AG09319 (cell line): Measurements from ENCODE around the gene IRX2.

ENCODE experiments used
- DNase-seq: peaks from one replicate; pipeline ENCODE4 v3.0.0-alpha.2; 2010; ENCODE audit warnings: low read depth; ENCODE audit errors: extremely low read depth
- CTCF ChIP-seq: IDR thresholded peaks from 2 replicates; pipeline ENCODE4 v1.5.1; 2011; ENCODE audit warnings: low read depth, mild to moderate bottlenecking, inconsistent platforms, low read length, moderate library complexity

The IRX2 gene

GRCh38 chr5:2703615-2704014, 47.9 kb downstream of the IRX2 start:
- DNase-seq: no peak
- no peak for TF ChIP-seq CTCF

GRCh38 chr5:2703041-2703440, 48.4 kb downstream of the IRX2 start:
- DNase-seq: no peak
- TF ChIP-seq CTCF: no peak

GRCh38 chr5:2702096-2702879, 49.2 kb downstream of the IRX2 start:
- no peak for TF ChIP-seq CTCF

GRCh38 chr5:2701592-2701991, 49.9 kb downstream of the IRX2 start:
- DNase-seq: no peak
- no peak for TF ChIP-seq CTCF

More at GRCh38 chr5:2702096-2702879, 49.2 kb downstream of the IRX2 start:
- no peak for DNase-seq

GRCh38 chr5:2700876-2701275, 50.6 kb downstream of the IRX2 start:
- no peak for DNase-seq
- no peak for TF ChIP-seq CTCF

- no peak for TF ChIP-seq CTCF
- no peak for DNase-seq
These were observed 51.8 kb downstream of the IRX2 start for GRCh38 chr5:2699686-2700085.

GRCh38 chr5:2699231-2699630, 52.2 kb downstream of the IRX2 start:
- no peak for TF ChIP-seq CTCF
- DNase-seq: no peak
